LoVo (cell line): Measurements from ENCODE around the gene CTSF.

Experiments
- DNase-seq: peaks from one replicate; pipeline ENCODE4 v3.0.0-alpha.2; 2016; ENCODE audit warnings: low spot score

The CTSF gene

DNA sequence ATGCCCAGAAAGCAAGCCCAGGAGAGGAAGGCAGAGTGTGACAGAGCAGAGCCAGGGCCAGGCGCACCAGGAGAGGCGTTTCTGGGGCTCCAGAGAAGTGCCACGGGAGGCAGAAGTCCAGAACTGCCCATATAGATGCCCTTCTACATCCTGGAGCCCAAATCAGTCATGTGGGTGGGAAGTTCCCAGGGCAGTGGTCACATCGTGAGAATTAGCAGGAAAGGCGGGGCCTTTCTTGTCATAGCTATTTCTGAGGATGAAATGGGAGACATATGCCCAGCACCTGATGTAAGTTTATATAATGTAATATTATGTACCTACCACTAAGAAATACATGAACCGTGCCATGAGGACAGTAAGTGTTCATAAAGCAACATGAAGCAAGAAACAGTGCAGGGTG, 35.6 kb downstream of the CTSF start:
- DNase-seq: no peak

- no peak for DNase-seq
Measured at GRCh38 chr11:66531841-66532240, 36.6 kb downstream of the CTSF start.

- no peak for DNase-seq
Measured at GRCh38 chr11:66530927-66531709, 37.3 kb downstream of the CTSF start.

- no peak for DNase-seq
Measured at GRCh38 chr11:66529655-66530054, 38.8 kb downstream of the CTSF start.

DNA sequence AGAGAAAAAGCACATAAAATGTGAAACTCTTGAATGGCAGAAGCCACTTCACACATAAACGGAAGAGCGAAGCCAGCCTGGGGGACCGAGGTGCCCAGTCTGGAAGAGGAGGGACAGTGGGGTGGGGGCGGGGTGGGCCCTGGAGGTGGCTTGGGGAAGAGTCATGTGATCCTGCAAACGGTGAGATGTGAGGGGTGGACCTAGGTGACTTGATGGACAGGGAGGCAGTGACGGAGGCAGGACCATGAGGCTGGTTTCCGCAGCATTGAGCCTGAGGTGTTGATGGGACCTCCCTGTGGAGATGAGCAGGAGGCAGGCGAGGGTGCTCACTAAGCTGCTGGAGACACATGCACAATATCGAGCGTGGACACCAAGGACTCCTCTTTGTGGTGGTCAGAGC, 39.3 kb downstream of the CTSF start:
- DNase-seq: no peak

DNA sequence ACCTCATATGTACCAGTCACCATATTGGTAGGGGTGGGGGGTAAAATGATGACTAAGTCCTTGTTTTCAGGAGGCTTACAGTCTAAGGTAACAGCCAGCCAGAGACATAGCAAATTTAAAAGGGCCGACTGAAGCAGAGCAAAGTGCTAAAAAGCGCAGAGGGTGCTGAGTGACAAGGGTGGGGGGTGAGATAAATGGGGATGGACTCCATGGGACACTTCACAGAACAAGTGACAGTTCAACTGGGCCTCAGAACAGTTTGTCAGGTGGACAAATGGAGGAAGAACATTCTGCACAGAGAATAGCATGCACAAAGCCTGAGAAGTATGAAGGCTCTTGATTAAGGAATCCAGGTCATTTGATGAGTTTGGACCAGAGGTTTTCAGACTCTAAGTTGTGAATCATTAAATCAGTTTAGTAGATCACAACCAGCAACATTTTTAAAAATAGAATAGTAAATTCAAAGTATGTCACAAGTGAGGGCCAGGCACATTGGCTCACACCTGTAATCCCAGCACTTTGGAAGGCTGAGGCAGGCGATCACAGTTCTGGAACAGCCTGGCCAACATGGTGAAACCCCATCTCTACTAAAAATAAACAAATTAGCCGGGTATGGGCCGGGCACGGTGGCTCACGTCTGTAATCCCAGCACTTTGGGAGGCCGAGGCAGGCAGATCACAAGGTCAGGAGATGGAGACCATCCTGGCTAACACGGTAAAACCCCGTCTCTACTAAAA, 43.9 kb downstream of the CTSF start:
- DNase-seq: no peak

DNA sequence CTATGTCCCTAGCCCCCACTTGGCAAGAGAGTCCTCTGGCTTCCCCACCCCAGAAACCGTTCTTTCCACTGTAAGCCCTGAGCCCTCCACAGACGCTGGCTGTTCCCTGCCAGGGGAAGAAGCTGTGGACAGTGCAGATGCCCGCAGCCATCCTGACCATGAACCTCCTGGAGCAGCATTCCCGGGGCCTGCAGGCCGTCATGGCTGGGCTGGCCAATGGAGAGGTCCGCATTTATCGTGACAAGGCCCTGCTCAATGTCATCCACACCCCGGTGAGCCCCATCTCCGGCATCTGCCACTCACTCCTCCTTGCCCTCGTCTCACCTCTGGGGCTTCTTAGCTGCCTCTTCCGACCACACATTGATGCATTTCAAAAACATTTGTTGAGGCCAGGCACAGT, 44.8 kb downstream of the CTSF start:
- DNase-seq: no peak
